Nephron (organoid): ENCODE results near the gene NBR1.
"Not testable (repeated sequence)": the region's sequence is repeated elsewhere in the genome, so short reads cannot be mapped to it uniquely, and the experiment has no call there.

Source experiments
- H3K27ac Mint-ChIP-seq, 3 experiments: 2 replicates each; pipeline ENCODE4 v1.8.0; 2020; ENCODE audit warnings: mixed read lengths in 3 of 3, mild to moderate bottlenecking in 2 of 3, moderate library complexity in 1 of 3
- H3K27me3 Mint-ChIP-seq: 2 replicates; pipeline ENCODE4 v1.8.0; 2021; ENCODE audit warnings: low read depth, mild to moderate bottlenecking, moderate library complexity, mixed read lengths
- H3K36me3 Mint-ChIP-seq: 2 replicates; pipeline ENCODE4 v1.8.0; 2020; ENCODE audit warnings: low read depth, mixed read lengths
- H3K4me1 Mint-ChIP-seq: 2 replicates; pipeline ENCODE4 v1.8.0; 2020; ENCODE audit warnings: mixed read lengths
- H3K4me3 Mint-ChIP-seq, 3 experiments: 2 replicates each; pipeline ENCODE4 v1.8.0; 2020; ENCODE audit warnings: mild to moderate bottlenecking in 3 of 3, mixed read lengths in 3 of 3, moderate library complexity in 2 of 3
- H3K9me3 Mint-ChIP-seq: 2 replicates; pipeline ENCODE4 v1.8.0; 2020; ENCODE audit warnings: mixed read lengths
- TF ChIP-seq, protein P1 (sequence below), 3 experiments: fragments of 200-600 bp; sonication (generic); IDR thresholded peaks; one replicate each; pipeline ENCODE4 v1.5.0; 2021; ENCODE audit warnings: antibody characterized with exemption in 3 of 3; ENCODE audit not compliant: unreplicated experiment in 3 of 3

The NBR1 gene

DNA sequence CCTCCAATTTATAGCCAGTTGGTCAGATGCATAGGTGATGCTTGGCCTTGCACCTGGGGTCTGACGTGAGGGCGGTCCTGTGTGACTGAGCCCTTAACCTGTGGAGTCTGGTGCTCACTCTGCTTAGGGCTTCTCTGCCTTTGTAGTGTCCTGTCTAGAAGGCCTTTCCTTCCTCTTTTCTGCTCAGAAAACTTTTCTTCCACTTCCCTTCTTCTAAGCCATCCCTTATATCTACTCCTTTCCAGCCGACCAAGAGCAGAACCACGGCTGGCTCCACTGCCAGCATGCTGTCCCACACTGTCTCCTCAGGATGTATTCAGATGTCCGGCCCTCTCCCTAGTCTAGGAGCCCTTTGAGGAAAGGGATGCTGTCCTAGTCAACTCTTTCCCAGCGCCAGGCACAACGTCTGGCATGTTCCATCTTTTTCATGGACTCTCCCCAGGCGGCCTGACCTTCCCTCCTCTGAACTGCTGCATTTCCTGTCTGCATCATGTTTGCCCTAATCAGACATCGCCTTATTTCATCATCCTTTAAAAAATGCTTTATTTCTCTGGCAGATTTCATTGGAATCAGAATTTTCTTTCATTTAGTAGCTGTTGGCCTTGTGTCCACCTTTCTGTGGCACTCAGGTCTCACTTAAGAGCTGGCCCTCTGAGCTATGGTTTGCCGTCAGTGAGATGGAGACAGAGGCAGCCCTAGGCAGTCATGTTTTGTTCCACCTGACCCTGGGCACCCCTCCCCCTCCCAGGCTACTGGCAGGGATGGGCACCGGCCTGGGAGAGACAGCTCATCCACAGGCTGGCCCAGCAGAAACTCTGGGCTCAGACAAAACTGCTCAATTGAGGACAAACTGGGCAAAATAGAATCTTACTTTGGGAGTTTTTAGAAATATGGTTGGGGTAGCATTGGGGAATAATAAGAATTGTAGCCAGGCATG is 30.4 kb upstream of the NBR1 start:
- Mint-ChIP-seq H3K27me3 (no peaks in the 10 kb centered on the region), H3K36me3 (peaks cover 12% of the 10 kb centered on the region), H3K4me1 (no peaks in the 10 kb centered on the region), H3K27ac (no peak overlapping the region), H3K4me3 (no peak overlapping the region), H3K9me3 (no peaks in the 10 kb centered on the region)
- TF ChIP-seq, protein P1, sequence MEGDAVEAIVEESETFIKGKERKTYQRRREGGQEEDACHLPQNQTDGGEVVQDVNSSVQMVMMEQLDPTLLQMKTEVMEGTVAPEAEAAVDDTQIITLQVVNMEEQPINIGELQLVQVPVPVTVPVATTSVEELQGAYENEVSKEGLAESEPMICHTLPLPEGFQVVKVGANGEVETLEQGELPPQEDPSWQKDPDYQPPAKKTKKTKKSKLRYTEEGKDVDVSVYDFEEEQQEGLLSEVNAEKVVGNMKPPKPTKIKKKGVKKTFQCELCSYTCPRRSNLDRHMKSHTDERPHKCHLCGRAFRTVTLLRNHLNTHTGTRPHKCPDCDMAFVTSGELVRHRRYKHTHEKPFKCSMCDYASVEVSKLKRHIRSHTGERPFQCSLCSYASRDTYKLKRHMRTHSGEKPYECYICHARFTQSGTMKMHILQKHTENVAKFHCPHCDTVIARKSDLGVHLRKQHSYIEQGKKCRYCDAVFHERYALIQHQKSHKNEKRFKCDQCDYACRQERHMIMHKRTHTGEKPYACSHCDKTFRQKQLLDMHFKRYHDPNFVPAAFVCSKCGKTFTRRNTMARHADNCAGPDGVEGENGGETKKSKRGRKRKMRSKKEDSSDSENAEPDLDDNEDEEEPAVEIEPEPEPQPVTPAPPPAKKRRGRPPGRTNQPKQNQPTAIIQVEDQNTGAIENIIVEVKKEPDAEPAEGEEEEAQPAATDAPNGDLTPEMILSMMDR (IDR thresholded peaks at IDR 0.05; ENCODE audit: unreplicated experiment in 3 of 3), result no peak

DNA sequence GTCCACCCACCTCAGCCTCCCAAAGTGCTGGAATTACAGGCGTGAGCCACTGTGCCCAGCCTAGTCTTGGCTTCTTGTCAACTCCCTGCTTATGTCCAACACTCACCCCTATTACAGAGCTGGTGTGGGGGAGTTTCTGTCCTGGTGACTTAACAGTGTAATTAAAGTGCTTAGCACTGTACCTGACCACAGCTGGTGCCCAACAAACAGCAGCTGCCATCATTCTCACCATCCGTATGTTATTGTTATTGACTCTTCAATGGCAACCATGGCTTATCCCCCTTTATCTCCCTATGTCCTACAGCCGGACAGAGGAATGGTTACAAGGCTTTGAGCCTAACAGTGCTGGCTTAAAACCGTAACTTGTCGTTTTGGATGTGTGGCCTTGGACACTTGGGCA is 28.9 kb upstream of the NBR1 start:
- H3K27me3 Mint-ChIP-seq, result no peaks in the 10 kb centered on the region
- no peak overlapping the region for H3K27ac Mint-ChIP-seq
- H3K36me3 Mint-ChIP-seq, result peaks cover 12% of the 10 kb centered on the region
- TF ChIP-seq, protein P1 (IDR thresholded peaks at IDR 0.05; ENCODE audit: unreplicated experiment in 3 of 3), result no peak
- H3K4me1 Mint-ChIP-seq, result no peaks in the 10 kb centered on the region
- no peaks in the 10 kb centered on the region for H3K9me3 Mint-ChIP-seq
- no peak overlapping the region for H3K4me3 Mint-ChIP-seq

DNA sequence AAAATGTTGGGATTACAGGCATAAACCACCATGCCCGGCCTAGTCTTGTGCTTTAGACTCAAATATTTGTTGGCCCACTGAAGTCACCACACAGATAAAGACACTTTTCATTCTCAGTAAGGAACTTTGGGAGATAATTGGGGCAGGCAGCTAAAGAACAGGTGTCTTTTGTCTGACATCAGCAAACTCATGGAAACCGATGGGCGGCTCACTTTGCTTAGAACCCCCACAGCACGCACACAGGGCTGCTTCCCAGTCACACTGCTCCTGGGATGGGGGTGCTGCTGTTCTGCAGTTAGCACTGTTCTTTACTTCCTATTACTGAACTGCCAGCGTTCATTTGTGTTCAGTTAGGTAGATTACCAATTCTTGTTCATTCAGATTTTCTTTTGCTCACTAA is 27.8 kb upstream of the NBR1 start:
- no peak overlapping the region for H3K4me3 Mint-ChIP-seq
- no peak overlapping the region for H3K27ac Mint-ChIP-seq
- H3K4me1 Mint-ChIP-seq, result no peaks in the 10 kb centered on the region
- H3K36me3 Mint-ChIP-seq, result peaks cover 13% of the 10 kb centered on the region
- no peaks in the 10 kb centered on the region for H3K9me3 Mint-ChIP-seq
- no peaks in the 10 kb centered on the region for H3K27me3 Mint-ChIP-seq
- TF ChIP-seq, protein P1 (IDR thresholded peaks at IDR 0.05; ENCODE audit: unreplicated experiment in 3 of 3), result no peak

DNA sequence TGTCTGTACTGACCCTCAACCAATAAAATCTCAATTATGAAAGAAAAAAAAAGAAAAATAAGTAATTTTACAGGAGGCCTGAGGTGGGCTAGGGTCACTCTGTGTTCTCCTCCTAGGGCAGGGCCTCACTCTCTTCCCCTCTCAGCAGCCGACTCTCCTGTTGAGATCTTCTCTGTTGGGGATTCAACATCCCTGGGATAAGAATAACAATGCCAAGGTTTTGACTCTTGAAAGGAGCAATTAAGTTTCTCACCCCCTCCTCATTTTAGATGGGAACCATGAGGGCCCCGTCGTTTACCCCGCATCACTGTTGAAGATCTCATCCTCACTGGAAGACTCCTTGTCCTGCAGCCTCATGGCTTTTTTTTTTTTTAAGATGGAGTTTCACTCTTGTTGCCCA is 24.4 kb upstream of the NBR1 start:
- TF ChIP-seq, protein P1 (IDR thresholded peaks at IDR 0.05; ENCODE audit: unreplicated experiment in 3 of 3), result no peak
- Mint-ChIP-seq H3K36me3 (peaks cover 11% of the 10 kb centered on the region), H3K4me1 (no peaks in the 10 kb centered on the region), H3K27me3 (no peaks in the 10 kb centered on the region), H3K9me3 (no peaks in the 10 kb centered on the region), H3K27ac (no peak overlapping the region), H3K4me3 (no peak overlapping the region)

DNA sequence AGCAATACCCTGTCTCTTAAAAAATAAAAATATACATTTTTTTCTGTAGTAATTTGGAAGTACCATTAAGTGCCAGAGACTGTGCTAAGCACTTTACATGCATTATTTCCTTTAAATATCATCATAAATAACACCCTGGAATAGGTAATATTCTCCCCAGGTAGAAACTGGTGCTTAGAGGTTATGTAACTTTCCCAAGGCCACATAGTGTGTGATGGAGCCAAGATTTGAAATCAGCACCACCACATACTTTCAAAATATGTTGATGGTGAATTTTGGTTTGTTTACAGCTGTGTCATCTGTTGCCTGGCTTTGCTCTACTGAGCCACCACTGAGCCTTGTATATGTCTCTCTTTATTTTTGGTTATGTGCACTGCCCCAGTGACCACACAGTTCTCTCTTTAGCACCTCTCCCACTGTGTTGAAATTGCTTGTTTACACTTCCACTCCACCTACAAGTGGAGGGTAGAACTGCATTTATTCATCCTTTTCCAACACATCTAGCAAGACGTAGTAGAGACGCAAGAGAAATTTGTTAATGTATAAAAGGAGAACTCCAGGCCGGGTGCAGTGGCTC is 19.0 kb upstream of the NBR1 start:
- peaks cover 22% of the 10 kb centered on the region for H3K36me3 Mint-ChIP-seq
- H3K27ac Mint-ChIP-seq, result no peak overlapping the region
- TF ChIP-seq, protein P1 (IDR thresholded peaks at IDR 0.05; ENCODE audit: unreplicated experiment in 3 of 3), result no peak
- no peaks in the 10 kb centered on the region for H3K27me3 Mint-ChIP-seq
- H3K4me1 Mint-ChIP-seq, result no peaks in the 10 kb centered on the region
- H3K9me3 Mint-ChIP-seq, result peaks cover 2% of the 10 kb centered on the region
- H3K4me3 Mint-ChIP-seq, result no peak overlapping the region

DNA sequence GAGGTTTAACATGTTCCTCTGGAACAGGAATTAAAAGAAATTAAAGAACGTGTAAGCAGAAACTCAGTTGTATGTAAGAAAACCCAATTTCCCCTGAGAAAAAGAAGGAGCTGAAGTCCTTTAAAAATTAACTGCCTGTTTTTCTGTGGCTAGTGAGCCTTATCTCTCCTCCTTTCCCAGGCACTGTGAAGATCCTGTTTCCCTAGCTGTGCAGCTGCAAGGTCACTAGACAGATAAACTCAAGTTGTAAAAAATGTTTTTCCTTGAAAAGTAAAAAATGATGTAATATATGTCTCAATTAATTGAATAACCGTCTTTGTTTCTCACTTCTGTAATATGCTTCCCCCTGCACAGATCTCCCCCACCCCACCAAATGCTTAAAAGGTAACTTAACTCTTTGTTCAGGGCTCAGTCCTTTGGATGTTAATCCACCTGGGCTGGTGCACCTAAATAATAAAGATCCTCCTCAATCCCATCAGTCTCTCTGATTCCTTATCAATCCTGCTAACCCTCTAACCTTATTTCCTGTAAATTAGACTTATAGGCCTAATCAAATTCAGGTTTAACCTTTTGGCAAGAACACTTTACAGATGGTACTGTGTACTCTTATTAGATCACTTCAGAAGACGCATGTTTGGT is 17.7 kb upstream of the NBR1 start:
- H3K27ac Mint-ChIP-seq, result peak overlapping the region in 1 of 3 experiments; percentile 34
- H3K27me3 Mint-ChIP-seq, H3K9me3 Mint-ChIP-seq, H3K4me1 Mint-ChIP-seq, H3K4me3 Mint-ChIP-seq: not testable (repeated sequence)
- peaks cover 19% of the 10 kb centered on the region for H3K36me3 Mint-ChIP-seq
